Calu3 (cell line): ENCODE measurements around the gene CAPS. TPM values are rescaled to one million over a fixed set of nuclear protein-coding genes. Genes with fewer than 3 reads are reported as not detected.

Experiments
- BruUV-seq: library from RNA; stranded (reverse); fragments of 400-500 nt; replicated peaks from 2 replicates; lab custom pipeline; 2021; lab: Mats Ljungman, UMichigan
- CTCF ChIA-PET: fragments of 300-600 bp; sonication (Branson Sonifier 250); formaldehyde crosslinking; loops from one replicate; lab custom pipeline; 2022; ENCODE audit warnings: antibody characterized with exemption; lab: Charles Lee
- DNase-seq: peaks from one replicate; pipeline ENCODE4 v3.0.0; 2022
- H3K27ac Mint-ChIP-seq: one replicate; pipeline ENCODE4 v1.8.0; 2022; ENCODE audit warnings: mixed read lengths; ENCODE audit not compliant: unreplicated experiment
- H3K27me3 Mint-ChIP-seq: one replicate; pipeline ENCODE4 v1.8.0; 2022; ENCODE audit warnings: mixed read lengths; ENCODE audit not compliant: unreplicated experiment
- H3K36me3 Mint-ChIP-seq: one replicate; pipeline ENCODE4 v1.8.0; 2022; ENCODE audit warnings: mild to moderate bottlenecking, moderate library complexity, mixed read lengths; ENCODE audit not compliant: insufficient read depth, unreplicated experiment
- H3K4me1 Mint-ChIP-seq: one replicate; pipeline ENCODE4 v1.8.0; 2022; ENCODE audit warnings: mild to moderate bottlenecking, low read depth, mixed read lengths; ENCODE audit not compliant: unreplicated experiment
- H3K4me3 Mint-ChIP-seq: one replicate; pipeline ENCODE4 v1.8.0; 2022; ENCODE audit warnings: mild to moderate bottlenecking, low read depth, moderate library complexity, mixed read lengths; ENCODE audit not compliant: unreplicated experiment
- H3K9me3 Mint-ChIP-seq: one replicate; pipeline ENCODE4 v1.8.0; 2022; ENCODE audit warnings: low read depth, mixed read lengths; ENCODE audit not compliant: unreplicated experiment
- intact Hi-C: fragments of 100-400 bp; cut with micrococcal nuclease; formaldehyde crosslinking; loops from one replicate; pipeline ENCODE4 v1.10.0; 2022; ENCODE audit not compliant: unreplicated experiment
- total RNA-seq: library from RNA; stranded (reverse); gene quantifications from 2 replicates; pipeline ENCODE4 v1.2.3, GENCODE V29; 2022
- TF ChIP-seq, protein P1 (sequence below): fragments of 200-600 bp; IDR thresholded peaks from one replicate; pipeline ENCODE4 v1.8.0; 2022; ENCODE audit warnings: antibody characterized with exemption; ENCODE audit not compliant: unreplicated experiment

Gene CAPS
- total RNA-seq, 1 experiment from 2014 or later: 39.9 TPM

GRCh38 chr19:5889288-5889971 lies 24.6 kb upstream of the CAPS start:
- CTCF ChIA-PET: no interaction called here
- H3K27ac Mint-ChIP-seq: no peak overlapping the region
- no peaks in the 10 kb centered on the region for H3K4me1 Mint-ChIP-seq
- no peaks in the 10 kb centered on the region for H3K9me3 Mint-ChIP-seq
- no peak overlapping the region for H3K4me3 Mint-ChIP-seq
- DNase-seq: no peak
- H3K36me3 Mint-ChIP-seq: peaks cover 9% of the 10 kb centered on the region
- no TSS peak for BruUV-seq
- TF ChIP-seq, protein P1, sequence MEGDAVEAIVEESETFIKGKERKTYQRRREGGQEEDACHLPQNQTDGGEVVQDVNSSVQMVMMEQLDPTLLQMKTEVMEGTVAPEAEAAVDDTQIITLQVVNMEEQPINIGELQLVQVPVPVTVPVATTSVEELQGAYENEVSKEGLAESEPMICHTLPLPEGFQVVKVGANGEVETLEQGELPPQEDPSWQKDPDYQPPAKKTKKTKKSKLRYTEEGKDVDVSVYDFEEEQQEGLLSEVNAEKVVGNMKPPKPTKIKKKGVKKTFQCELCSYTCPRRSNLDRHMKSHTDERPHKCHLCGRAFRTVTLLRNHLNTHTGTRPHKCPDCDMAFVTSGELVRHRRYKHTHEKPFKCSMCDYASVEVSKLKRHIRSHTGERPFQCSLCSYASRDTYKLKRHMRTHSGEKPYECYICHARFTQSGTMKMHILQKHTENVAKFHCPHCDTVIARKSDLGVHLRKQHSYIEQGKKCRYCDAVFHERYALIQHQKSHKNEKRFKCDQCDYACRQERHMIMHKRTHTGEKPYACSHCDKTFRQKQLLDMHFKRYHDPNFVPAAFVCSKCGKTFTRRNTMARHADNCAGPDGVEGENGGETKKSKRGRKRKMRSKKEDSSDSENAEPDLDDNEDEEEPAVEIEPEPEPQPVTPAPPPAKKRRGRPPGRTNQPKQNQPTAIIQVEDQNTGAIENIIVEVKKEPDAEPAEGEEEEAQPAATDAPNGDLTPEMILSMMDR: no peak
- intact Hi-C loops: no loop called here
- peaks cover 26% of the 10 kb centered on the region for H3K27me3 Mint-ChIP-seq

GRCh38 chr19:5890099-5890498 lies 24.0 kb upstream of the CAPS start:
- Mint-ChIP-seq H3K4me3 (no peak overlapping the region), H3K27me3 (peaks cover 22% of the 10 kb centered on the region), H3K9me3 (no peaks in the 10 kb centered on the region), H3K27ac (no peak overlapping the region), H3K4me1 (no peaks in the 10 kb centered on the region), H3K36me3 (peaks cover 9% of the 10 kb centered on the region)
- no TSS peak for BruUV-seq
- TF ChIP-seq, protein P1: no peak
- CTCF ChIA-PET: no interaction called here
- DNase-seq: no peak
- intact Hi-C loops: loop anchor here (5.0 kb wide), 1 partner anchor 88 kb away; no protein-coding TSS in a partner anchor

GRCh38 chr19:5891572-5891937 lies 22.5 kb upstream of the CAPS start:
- Mint-ChIP-seq H3K4me3 (no peak overlapping the region), H3K27me3 (peaks cover 13% of the 10 kb centered on the region), H3K4me1 (no peaks in the 10 kb centered on the region), H3K27ac (no peak overlapping the region), H3K9me3 (no peaks in the 10 kb centered on the region), H3K36me3 (peaks cover 14% of the 10 kb centered on the region)
- DNase-seq: no peak
- intact Hi-C loops: loop anchor here (5.0 kb wide), 1 partner anchor 89 kb away; no protein-coding TSS in a partner anchor
- BruUV-seq: no TSS peak
- TF ChIP-seq, protein P1: no peak
- CTCF ChIA-PET: interaction anchor here (2.3 kb wide), 1 partner anchor 87 kb away, joined by 15 read pairs; no protein-coding TSS in a partner anchor

DNA sequence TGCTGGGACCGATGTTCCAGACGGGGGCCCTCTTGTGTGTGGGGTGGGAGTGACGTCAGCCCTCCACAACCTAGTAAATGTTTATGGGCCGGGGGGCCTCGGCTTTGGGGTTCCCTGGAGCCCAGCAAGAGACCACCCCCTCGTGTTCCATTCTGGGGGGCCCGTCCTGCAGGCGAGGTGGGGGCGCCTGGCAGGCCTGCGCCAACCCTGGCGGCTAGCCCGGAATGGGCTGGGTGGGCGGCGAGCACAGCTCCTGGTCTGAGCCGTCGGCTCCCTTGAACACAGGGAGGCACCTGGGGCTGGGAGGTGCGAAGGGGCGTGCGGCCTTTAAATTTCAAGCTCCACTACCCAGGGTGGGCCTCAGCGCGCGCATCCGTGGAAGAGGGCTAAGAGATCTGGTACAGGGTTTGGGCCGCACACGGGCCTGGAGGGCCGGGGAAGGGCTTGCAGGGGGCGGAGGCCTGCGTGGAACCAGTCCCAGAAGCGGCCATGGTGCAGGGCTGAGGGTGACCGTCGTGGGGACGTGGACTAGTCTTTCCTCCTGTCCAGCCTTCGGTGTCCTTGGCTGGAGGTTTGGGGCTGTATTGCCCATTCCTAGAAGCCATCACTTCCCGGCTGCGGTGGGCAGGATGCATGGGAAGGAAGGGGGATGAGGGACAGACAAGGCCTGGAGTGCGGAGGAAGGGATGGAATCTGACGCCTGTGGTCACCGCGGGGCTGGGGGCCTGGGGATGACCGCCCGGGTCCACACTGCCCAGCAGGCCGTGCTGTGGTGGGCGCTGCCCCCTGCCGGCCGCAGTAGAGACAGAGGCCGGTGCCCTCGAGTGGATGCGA lies 21.9 kb upstream of the CAPS start:
- Mint-ChIP-seq H3K4me3 (no peak overlapping the region), H3K36me3 (peaks cover 14% of the 10 kb centered on the region), H3K4me1 (no peaks in the 10 kb centered on the region), H3K27me3 (peaks cover 13% of the 10 kb centered on the region), H3K27ac (peak overlapping the region; percentile 45), H3K9me3 (no peaks in the 10 kb centered on the region)
- peak; percentile 62 for DNase-seq
- CTCF ChIA-PET: interaction anchor here (2.3 kb wide), 1 partner anchor 88 kb away, joined by 15 read pairs; no protein-coding TSS in a partner anchor
- intact Hi-C loops: loop anchor here (5.0 kb wide), 1 partner anchor 90 kb away; no protein-coding TSS in a partner anchor
- TF ChIP-seq, protein P1: peak; percentile 57
- BruUV-seq: no TSS peak
